Activated CD8-positive, alpha-beta memory T cell treated with anti-CD3 and anti-CD28 coated beads, Interleukin-2, amount 50 U/mL, for 1 hour (primary cell): Measurements from ENCODE around the gene ZNF778.

Source experiments
- DNase-seq: peaks from one replicate; pipeline ENCODE4 v3.0.0-alpha.2; 2020; ENCODE audit errors: extremely low read depth

The ZNF778 gene

DNA sequence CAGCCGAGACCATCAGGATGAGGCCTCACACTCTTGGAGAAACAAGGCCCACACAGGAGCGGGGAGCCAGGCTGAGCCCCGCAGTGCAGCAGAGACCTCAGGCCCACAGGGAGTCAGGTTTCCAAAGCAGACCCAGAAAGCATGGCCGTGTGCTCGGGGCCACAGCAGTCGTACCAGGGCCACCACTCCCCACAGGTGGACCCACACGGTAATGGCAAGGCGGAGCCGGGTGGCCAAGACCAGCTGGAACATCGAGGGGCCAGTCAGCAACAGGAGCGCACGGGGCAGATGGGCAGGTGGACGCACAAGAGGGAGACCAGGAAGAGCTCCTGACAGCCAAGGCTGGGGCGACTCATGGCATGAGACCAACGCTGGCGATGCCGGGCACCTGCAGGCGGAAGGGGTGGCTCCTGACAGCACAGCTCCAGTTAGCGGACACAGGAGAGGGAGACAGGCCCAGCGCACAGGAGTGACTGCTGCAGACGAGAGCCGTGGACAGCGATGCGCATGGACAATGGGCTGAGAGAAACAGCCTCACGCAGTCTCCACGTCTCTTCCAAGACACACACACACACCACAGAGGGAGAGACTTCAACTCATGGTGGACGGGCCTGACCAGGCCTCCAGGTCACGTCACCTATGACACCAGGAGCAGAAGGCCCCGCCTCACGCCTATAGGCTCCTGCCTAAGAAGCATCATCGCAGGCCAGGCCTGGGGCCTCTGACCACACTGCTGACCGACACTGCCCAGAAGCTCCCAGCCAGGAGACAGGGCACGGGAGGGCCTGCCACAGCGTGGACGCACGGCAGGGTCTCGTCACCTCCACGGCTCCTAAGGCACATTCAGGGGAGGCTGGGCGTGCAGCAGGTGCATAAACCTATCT lies 58.6 kb downstream of the ZNF778 start:
- no peak for DNase-seq

DNA sequence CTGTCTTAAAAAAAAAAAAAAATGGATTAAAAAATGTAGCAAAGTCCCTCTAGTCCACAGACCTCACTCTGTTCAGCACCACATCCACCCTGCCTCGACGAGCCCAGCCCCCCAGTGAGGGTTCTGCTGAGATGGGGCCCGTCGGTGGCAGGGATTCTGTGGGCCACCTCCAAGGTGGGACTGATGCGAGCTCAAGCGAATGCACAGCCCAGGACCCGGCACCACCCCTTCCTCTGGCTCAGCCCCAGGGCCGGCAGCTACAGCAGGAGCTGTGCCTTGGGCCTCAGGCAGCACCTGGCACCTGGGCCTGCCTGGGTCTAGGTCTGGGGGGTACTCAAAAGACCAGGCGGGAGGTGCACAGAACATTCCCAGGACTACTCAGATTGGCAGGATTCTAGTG lies 59.5 kb downstream of the ZNF778 start:
- DNase-seq, result no peak

DNA sequence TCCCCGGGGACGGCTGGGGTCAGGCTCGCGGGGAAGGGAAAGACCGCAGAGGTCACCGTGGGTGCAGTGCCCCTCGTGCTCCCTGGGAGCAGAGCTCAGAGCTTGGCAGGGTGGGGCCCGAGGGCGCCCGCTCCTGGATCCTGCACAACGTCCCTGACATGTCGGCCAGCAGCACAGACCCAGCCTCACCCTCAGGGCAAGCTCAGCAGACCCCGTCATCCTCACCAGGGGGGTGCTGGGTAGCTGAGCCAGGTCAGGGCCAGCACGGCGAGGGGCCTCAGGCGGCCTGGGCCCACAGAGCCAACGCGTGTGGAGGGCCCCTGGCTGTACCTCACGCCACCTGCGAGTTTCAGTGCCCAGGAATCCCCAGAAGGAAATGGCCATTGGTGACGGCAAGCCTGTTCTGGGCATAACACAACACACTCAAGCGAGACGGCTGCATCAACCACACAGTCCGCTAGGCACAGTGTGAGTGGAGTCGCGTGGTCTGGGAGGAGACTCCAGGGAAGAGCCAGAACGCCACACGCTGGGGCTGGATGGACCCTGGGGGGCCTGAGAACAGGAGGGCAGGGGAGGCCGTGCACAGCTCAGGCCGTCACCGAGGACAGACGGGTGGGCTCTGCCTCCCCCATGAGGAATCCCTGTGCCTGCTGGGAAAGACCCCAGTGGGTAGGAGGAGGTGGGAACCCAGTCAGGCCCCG lies 60.3 kb downstream of the ZNF778 start:
- no peak for DNase-seq

DNA sequence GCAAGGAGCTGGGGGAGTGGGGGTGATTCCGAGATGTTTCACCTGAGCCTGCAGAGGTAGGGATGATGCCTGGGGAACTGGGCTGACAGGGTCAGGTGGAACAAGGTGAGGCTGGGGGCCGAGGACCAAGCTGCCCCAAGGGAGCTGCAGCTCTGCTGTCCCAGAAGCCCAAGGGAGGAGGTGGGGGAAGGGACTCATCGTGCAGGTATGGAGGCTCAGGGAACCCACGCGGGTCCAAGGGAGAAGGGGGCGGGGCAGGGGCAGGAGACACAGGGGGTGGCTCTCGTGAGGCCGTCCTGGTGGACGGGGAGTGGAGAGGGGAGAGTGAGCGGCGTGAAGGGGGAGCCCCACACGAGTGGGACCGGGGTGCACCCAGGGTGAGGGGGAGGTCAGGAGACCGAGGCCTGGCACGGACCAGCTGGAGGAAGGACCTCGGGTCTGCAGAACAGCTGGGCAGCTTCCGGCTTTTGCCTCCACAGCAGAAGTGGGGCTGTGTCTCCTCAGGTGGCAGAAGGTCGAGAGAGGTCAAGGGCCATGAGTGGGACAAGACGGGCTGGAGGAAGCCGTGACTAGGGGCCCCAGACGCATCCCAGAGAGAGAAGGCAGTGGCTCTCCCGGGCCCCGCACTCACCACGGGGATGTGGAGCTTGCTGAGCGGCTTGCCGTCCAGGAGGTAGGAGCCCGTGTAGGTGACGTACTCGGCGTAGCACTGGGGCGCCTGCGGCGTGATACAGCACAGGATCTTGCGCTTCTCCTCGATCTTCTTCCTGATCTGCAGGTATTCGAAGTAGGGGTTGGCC lies 61.1 kb downstream of the ZNF778 start:
- DNase-seq, result no peak

DNA sequence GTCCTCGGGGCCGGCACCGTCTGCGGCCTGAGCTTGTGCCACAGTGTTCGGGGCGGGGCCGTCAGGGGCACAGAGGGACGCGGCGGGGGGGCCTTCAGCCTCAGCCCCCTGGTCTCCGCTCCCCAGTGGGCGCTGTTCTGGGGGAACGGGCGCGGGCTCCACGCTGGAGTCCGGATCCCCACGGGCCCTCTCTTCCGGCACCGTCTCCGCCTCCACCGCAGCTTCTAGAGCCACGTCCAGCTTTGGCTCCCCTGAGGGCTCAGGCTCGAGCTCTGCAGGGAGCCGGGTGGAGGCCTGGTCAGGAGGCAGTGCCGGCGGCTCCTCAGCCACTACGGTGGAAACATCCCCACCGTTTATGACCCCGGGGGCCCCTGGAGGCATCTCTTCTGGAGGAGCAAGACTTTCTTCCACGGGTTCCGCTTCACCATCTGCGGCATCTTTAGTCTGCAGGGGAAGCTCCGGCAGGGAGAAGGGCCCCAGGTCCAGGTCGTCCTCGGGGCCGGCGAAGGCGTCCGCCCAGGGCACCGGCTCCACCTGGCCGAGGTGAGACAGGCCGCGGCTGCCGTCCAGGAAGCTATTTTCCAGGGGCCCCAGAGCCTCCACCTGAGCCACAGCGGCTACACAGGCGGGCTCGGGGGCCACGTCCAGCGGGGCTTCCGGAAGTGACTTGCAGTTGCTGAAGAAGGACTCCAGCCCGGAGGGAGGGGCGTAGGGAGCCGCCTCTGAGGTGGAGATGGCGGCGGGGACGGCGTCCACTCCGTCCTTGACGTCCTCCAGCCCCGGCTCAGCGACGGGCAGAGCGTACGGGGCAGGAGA lies 62.4 kb downstream of the ZNF778 start:
- DNase-seq, result no peak

DNA sequence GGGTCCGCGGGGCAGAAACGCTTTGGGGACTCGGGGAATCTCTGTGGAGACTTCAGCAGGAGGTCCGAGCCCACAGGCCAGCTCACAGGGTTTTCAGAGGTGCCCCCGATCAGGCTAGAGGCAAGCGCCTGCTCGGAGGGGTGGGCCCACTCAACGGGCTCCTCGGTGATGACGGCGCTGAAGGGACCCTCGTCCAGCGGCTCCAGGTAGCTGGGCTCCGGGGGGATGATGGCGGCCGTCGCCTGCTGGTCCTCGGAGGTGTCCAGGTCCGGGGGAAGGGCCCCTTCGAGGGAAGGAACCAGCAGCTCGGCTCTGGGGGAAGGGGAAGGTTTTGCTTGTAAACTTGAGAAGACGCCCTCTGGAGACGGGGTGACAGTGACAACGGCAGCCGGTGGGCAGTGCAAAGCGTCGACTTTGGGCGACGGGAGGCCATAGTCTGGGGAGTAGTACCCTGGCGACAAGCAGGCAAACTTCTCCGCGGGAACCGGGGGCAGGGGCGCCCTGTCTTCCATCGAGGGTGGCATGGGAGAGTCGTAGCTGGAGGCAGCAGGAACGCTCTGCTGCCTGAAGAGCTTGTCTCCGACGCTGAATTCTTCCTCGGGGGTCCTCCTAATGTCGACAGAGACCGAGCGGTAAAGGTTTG lies 63.2 kb downstream of the ZNF778 start:
- no peak for DNase-seq

DNA sequence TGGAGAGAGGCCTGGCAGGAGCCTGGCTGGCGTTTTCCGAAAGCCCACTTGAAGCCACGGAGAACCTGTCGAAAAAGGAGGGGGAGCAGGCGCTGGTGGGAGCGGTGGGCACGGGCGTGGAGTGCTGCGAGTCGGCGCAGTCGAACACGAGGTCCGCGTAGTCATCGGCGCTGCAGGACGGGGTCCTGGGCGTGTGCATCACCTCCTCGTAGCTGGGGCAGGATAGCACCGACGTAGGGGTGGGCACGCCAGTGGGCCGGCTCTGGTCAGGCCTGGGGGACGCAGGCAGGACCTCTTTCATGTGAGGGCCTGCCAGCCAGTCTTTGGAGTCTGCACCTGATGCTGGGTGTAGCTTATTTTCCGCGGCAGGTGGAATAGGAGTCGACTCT lies 63.7 kb downstream of the ZNF778 start:
- DNase-seq, result no peak

DNA sequence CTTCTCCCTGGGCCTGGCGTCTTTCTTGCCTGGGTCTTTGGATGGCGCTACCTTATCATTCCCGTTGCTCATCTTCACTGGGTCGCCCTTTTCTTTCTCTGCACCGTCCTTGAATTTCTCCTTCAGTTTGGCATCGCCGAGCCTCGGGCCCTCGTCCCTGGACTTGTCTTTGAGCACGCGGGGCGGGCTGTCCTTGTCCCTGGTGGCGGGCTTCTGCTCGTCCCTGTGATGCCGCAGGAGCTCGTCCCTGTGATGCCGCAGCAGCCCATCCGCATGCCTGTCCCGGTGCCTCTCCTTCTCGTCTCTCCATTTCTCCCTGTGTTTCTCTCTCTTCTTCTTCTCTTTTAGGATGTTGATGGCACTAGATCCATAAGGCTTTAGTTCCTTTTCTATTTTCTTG lies 64.3 kb downstream of the ZNF778 start:
- no peak for DNase-seq

DNA sequence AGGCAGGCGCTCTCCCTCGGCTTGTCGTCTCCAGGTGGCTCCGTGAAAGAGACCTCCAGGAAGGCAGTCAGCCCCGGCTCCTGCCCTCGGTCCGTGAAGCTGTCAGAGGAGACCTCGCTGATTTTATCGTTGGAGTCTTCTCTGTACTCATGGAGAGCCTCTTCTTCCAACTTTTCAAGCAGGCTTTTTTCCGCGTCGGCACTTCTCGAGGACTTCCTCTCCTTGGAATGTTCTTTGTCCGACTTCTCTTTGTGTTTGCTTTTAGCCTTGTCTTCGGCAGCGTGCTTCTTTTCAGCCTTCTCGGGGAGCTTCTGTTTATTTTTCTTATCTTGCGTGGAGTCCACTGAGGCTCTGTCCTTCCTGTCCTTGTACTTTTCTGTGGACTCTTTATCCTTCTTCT lies 65.0 kb downstream of the ZNF778 start:
- no peak for DNase-seq

DNA sequence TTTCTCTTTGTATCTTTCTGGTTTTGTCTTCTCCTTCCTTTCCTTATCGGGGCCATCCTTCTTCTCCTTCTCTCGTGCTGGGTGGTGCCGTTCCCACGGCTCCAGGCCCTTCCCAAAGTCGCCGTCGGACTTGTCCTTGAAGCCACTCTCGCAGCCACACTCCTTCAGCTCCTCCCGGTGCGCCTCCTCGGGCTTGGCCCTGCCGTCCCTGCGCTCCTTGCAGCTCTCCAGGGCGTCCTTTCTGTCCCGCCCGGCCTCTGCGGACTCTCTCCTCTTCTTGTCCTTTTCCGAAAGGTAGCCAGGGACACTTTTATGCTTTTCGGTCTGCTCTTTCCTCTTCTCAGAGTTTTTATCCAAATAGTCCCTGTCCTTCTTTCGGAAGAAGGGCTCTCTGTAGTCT lies 65.9 kb downstream of the ZNF778 start:
- no peak for DNase-seq

DNA sequence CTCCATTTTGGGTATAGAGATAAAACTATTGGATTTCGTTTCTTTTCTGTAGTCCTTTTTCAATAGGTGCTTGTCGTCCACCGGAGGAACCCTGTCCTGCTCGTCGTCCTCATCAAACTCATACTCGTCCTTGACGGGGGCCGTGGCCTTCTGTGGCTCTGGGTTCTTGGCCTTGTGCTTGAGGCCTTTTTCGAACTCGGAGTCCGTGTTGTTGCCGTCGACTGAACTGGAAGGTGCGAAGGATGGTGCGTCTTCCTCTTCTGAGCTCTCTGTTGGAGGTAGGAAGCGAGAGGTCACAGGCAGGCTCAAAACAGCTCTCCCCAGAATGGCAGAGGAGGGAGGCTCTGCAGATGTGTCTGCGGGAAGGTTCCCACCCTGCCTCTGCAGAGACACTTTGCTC lies 67.9 kb downstream of the ZNF778 start:
- DNase-seq, result no peak

DNA sequence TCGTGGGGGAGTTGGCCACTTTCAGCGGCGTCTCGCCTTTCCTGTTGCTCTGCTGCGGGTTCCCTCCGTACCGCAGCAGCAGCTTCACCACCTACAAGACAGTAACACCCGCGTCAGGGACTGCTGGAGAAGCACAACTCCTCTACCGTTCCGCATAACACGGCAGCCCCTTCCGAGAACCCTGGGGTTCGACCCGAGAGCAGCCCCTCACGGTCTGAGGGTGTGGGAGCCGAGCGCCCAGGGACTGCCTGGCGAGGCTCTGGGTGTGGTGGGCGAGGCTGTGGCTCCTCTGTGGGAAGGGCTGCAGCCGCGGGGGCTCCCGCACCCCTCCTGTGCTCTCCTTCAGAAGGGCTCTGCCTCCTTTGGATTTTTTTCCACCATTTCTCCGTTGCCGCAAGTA lies 68.6 kb downstream of the ZNF778 start:
- DNase-seq, result no peak
